BLaER1 (cell line): ENCODE measurements around the gene UPB1.

Experiments used
- H3K27ac ChIP-seq: shearing (Covaris generic); formaldehyde crosslinking; 2 replicates; pipeline ENCODE4 v1.8.1; 2022
- H3K27me3 ChIP-seq: shearing (Covaris generic); formaldehyde crosslinking; 2 replicates; pipeline ENCODE4 v1.8.1; 2022
- H3K36me3 ChIP-seq: shearing (Covaris generic); formaldehyde crosslinking; 2 replicates; pipeline ENCODE4 v1.8.1; 2022
- H3K4me1 ChIP-seq: shearing (Covaris generic); formaldehyde crosslinking; 2 replicates; pipeline ENCODE4 v1.8.1; 2022
- H3K4me2 ChIP-seq: shearing (Covaris generic); formaldehyde crosslinking; 2 replicates; pipeline ENCODE4 v1.8.1; 2022
- H3K4me3 ChIP-seq: shearing (Covaris generic); formaldehyde crosslinking; 2 replicates; pipeline ENCODE4 v1.8.1; 2022
- H3K9ac ChIP-seq: shearing (Covaris generic); formaldehyde crosslinking; 2 replicates; pipeline ENCODE4 v1.8.1; 2022
- H3K9me3 ChIP-seq: shearing (Covaris generic); formaldehyde crosslinking; 2 replicates; pipeline ENCODE4 v1.8.1; 2022
- H4K20me1 ChIP-seq: shearing (Covaris generic); formaldehyde crosslinking; 2 replicates; pipeline ENCODE4 v1.8.1; 2022
- Cebpa-rat ChIP-seq: shearing (Covaris generic); IDR thresholded peaks from 2 replicates; pipeline ENCODE4 v1.8.1; 2022

Gene UPB1

GRCh38 chr22:24576778-24577177 is 81.6 kb downstream of the UPB1 start:
- no peak overlapping the region for H3K9ac ChIP-seq
- no peak overlapping the region for H3K4me3 ChIP-seq
- no peak overlapping the region for H3K27ac ChIP-seq
- H3K4me1 ChIP-seq = no peaks in the 10 kb centered on the region
- H4K20me1 ChIP-seq = peaks cover 44% of the 10 kb centered on the region; the same call in 1 of the 2 replicates
- H3K27me3 ChIP-seq = no peaks in the 10 kb centered on the region
- TF ChIP-seq Cebpa-rat = no peak
- H3K9me3 ChIP-seq = no peaks in the 10 kb centered on the region
- H3K36me3 ChIP-seq = peaks cover 62% of the 10 kb centered on the region
- H3K4me2 ChIP-seq = no peak overlapping the region
